ENCODE data around the gene ATP2B2. TPM values are rescaled to one million over a fixed set of nuclear protein-coding genes. Genes with fewer than 3 reads are reported as not detected.
A peak's percentile ranks its signal among the peaks of the same experiment; 100 is the strongest.

Gene ATP2B2
- total and polyA plus RNA-seq, 2 of the 8 experiments (the other 6 are each of a cell fraction or from before 2014, with no cell fraction given), result 0.14 to 1.2 TPM

DNA sequence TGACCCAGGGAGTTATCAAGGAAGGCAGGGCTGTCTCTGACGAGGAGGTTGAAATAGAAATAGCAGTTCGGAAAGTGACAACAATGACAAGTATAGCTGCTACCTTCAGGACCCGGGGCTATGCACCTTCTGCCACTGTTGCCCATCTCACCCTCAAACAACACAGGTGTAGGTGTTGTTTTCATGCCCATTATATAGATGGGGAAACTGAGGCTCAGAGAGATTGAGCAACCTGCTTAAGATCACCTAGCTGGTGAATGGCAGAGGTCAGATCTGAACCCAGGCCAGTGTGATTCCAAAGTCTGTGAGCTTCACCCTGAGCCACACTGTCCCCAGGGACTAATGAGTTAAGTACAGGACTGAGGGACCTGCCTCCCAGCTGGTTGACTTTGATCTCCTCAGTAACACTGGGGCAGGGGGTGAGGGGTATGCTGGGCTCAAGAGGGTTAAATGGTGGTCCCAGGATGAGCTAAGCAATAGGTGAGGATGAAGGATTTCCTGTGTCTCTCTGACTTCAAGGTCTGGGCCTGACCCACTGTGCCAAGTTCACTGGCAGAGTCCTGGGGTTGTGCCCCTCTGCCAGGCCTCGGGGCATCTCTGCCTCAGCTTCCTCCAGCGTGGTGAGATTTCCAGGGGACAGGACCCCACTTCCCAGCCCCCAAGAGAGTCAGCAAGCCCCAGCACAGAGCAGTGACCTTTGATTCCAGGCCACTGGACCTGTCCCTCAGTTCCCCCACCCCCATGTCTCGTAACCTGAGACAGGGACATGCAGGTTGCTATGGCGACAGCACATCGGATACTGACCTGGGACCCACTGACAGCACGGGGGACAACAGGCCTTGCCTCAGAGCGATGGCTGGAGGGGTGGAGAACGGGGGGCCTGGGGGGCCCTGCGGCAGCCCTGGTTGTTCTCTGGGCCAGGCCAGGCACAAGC lies 35.0 kb downstream of the ATP2B2 start:
- H3K23ac ChIP-seq (ENCODE audit: insufficient read length), result no peak overlapping the region
- H3K36me3 ChIP-seq (ENCODE audit: control insufficient read depth in 2 of 4, insufficient read depth in 4 of 4, low read length in 3 of 4), result no peaks in the 10 kb centered on the region
- H3K4ac ChIP-seq (replicated peaks; ENCODE audit: insufficient read length, low read depth, low read length), result no peak overlapping the region
- no peak overlapping the region for H3K56ac ChIP-seq (replicated peaks; ENCODE audit: insufficient read length, low read depth, low read length)
- H3K9me3 ChIP-seq (ENCODE audit: insufficient read depth in 2 of 2, low read depth in 1 of 2, low read length in 1 of 2), result no peaks in the 10 kb centered on the region
- no peak overlapping the region for H2AK5ac ChIP-seq (ENCODE audit: low read depth, low read length)
- no peak overlapping the region for H3K14ac ChIP-seq (ENCODE audit: insufficient read length)
- H4K8ac ChIP-seq (ENCODE audit: extremely low read depth, insufficient read depth, low read length), result no peak overlapping the region
- TF ChIP-seq CREB1 (IDR thresholded peaks at IDR 0.05), result no peak
- TF ChIP-seq SIN3A (conservative IDR thresholded peaks at IDR 0.05 in 1 of 2, IDR thresholded peaks at IDR 0.05 in 1 of 2; ENCODE audit: low read depth in 1 of 2, low read length in 2 of 2), result 0 out of 4 replicates have a peak, but pooled peaks have one; percentile 33 to 45
- TF ChIP-seq BCL11A (IDR thresholded peaks at IDR 0.05; ENCODE audit: low read depth in 2 of 2, low read length in 2 of 2), result no peak
- TF ChIP-seq KDM1A (IDR thresholded peaks at IDR 0.05; ENCODE audit: borderline replicate concordance, low read length), result peak; percentile 15; the same call in 1 of the 2 replicates
- no peak for TF ChIP-seq BACH1 (IDR thresholded peaks at IDR 0.05; ENCODE audit: low read length)
- no peak for TF ChIP-seq TAF1 (IDR thresholded peaks at IDR 0.05; ENCODE audit: low read depth, low read length)
- no peak overlapping the region for H3K27ac ChIP-seq (ENCODE audit: low read depth, low read length)
- no peak overlapping the region for H4K5ac ChIP-seq (ENCODE audit: insufficient read length, low read depth, low read length)
- no peak overlapping the region; the same call in 1 of the 2 replicates for H2BK5ac ChIP-seq (ENCODE audit: low read depth, low read length)
- no peaks in the 10 kb centered on the region for H3K27me3 ChIP-seq (replicated peaks in 1 of 4; ENCODE audit: control insufficient read depth in 3 of 4, extremely low read depth in 1 of 4, insufficient read depth in 3 of 4, low read length in 3 of 4)
- peak overlapping the region; percentile 38 to 62 for H3K4me2 ChIP-seq (ENCODE audit: insufficient read depth in 1 of 2, low read depth in 2 of 2, low read length in 2 of 2)
- H4K20me1 ChIP-seq (replicated peaks in 1 of 2; ENCODE audit: control insufficient read depth in 1 of 2, insufficient read depth in 2 of 2, low read length in 2 of 2), result no peaks in the 10 kb centered on the region
- no peak overlapping the region for H2AFZ ChIP-seq (ENCODE audit: low read length)
- peaks cover 3 to 15% (median 8%) of the 10 kb centered on the region in 4 experiments for H3K4me1 ChIP-seq (replicated peaks in 1 of 4; ENCODE audit: control insufficient read depth in 3 of 4, insufficient read depth in 4 of 4, low read length in 3 of 4)
- no peak overlapping the region for H4K91ac ChIP-seq (replicated peaks; ENCODE audit: insufficient read length, low read length)
- H3K79me1 ChIP-seq (ENCODE audit: low read depth, low read length), result no peaks in the 10 kb centered on the region
- no peak overlapping the region for H3K9ac ChIP-seq (replicated peaks in 1 of 4; ENCODE audit: extremely low read depth in 1 of 4, low read depth in 3 of 4, low read length in 3 of 4)
- ChIA-PET POLR2A (ENCODE audit: partially characterized antibody) (interaction anchor here (0.9 kb wide), 1 partner anchor 28 kb away, joined by 3 read pairs; no protein-coding TSS in a partner anchor), CTCF (ENCODE audit: partially characterized antibody) (interaction anchor here (0.6 to 2.1 kb wide), 11 partner anchors 10 to 686 kb away, joined by 3 to 6 read pairs (median 3); no protein-coding TSS in a partner anchor)
- no peak overlapping the region for H2BK20ac ChIP-seq (ENCODE audit: low read length)
- 45% methylated on average over 12 of the region's 12 CpGs; no CpG with 5 or more reads in 1 of the 2 experiments for WGBS, 2 experiments (ENCODE audit: extremely low coverage in 1 of 2, insufficient coverage in 1 of 2, insufficient read length in 1 of 2, insufficient replicate concordance in 2 of 2, low coverage in 1 of 2, low lambda C conversion rate in 2 of 2, missing lambda C conversion rate in 1 of 2)
- peaks cover 2% of the 10 kb centered on the region; the same call in 1 of the 2 replicates for H3K23me2 ChIP-seq (ENCODE audit: low read depth, low read length)
- H2BK12ac ChIP-seq (ENCODE audit: low read depth, low read length), result no peak overlapping the region
- 0 out of 2 replicates have a peak overlapping the region, but pooled peaks have one; percentile 81 for H2BK15ac ChIP-seq (ENCODE audit: low read length)
- H3K79me2 ChIP-seq (ENCODE audit: control insufficient read depth in 1 of 2, insufficient read depth in 2 of 2, low read length in 2 of 2), result no peaks in the 10 kb centered on the region
- H2BK120ac ChIP-seq (replicated peaks; ENCODE audit: low read depth, low read length), result no peak overlapping the region
- H3K4me3 ChIP-seq (ENCODE audit: extremely low read depth in 1 of 4, insufficient read depth in 2 of 4, low read depth in 3 of 4, low read length in 4 of 4), result peak overlapping the region in 3 of 4 experiments; percentile 21 to 50 (median 24); a peak in 4 of 8 replicates
- FAIRE-seq (no peak), DNase-seq (ENCODE audit: low read depth in 1 of 2, low spot score in 2 of 2) (peak in 1 of 2 experiments; percentile 69)
- H3K18ac ChIP-seq (ENCODE audit: extremely low read depth, low read length), result no peak overlapping the region

Data from H1 (cell line).